ENCODE data around the gene COL4A2.

DNA sequence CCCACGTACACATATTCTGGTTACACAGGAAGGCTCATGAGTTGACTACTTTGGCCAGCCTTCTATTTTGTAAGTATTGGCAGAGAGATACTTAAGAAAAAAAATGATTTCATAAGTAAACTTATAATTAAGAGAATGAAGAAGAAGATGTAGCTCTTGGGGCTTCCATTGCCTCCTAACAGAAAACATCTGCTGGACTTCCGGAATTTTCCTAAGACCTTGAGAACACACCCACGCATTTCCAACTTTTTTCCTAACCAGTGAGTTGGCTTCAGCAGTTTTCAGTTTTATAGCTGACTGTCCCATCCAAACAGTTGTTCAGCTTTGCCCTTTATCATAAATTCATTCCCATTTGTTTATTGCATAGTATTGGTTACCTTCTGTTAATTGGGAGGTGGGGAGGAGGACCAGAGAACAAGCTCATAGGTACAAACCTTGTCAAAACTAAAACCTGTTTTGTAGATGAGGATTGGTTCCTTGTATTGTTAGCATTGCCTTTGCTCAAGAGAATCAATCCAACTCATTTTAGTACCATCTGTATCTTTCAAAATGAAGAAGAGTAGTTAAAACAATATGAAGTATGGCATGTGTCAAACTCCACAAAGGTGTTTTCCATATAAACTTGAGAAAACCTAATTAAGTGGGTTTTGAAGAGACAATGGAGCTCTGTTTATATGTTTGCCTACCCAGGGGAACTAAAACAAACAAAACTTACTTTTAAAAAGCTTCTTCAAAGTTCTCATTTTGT lies 93.9 kb downstream of the COL4A2 start:
- TF ChIP-seq, protein P1, sequence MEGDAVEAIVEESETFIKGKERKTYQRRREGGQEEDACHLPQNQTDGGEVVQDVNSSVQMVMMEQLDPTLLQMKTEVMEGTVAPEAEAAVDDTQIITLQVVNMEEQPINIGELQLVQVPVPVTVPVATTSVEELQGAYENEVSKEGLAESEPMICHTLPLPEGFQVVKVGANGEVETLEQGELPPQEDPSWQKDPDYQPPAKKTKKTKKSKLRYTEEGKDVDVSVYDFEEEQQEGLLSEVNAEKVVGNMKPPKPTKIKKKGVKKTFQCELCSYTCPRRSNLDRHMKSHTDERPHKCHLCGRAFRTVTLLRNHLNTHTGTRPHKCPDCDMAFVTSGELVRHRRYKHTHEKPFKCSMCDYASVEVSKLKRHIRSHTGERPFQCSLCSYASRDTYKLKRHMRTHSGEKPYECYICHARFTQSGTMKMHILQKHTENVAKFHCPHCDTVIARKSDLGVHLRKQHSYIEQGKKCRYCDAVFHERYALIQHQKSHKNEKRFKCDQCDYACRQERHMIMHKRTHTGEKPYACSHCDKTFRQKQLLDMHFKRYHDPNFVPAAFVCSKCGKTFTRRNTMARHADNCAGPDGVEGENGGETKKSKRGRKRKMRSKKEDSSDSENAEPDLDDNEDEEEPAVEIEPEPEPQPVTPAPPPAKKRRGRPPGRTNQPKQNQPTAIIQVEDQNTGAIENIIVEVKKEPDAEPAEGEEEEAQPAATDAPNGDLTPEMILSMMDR (conservative IDR thresholded peaks at IDR 0.05; ENCODE audit: low read length): no peak
- TF ChIP-seq EZH2phosphoT487 (IDR thresholded peaks at IDR 0.05; ENCODE audit: borderline replicate concordance): no peak
